CD4-positive, alpha-beta T cell (primary cell): ENCODE measurements around the gene TEDC1. TPM values are rescaled to one million over a fixed set of nuclear protein-coding genes. Genes with fewer than 3 reads are reported as not detected.
A peak's percentile ranks its signal among the peaks of the same experiment; 100 is the strongest.

Source experiments
- ATAC-seq: fragments of 200-7000 bp; cut with Tn5 transposase; one replicate; pipeline ENCODE4 v1.10.0; 2022; ENCODE audit warnings: mild to moderate bottlenecking; ENCODE audit not compliant: poor library complexity
- CTCF ChIA-PET: fragments of 350-600 bp; sonication (Branson Sonifier 250); formaldehyde crosslinking; loops from one replicate; lab custom pipeline; 2021; ENCODE audit warnings: antibody characterized with exemption, inconsistent platforms; lab: Charles Lee
- POLR2A ChIA-PET: fragments of 350-600 bp; sonication (Branson Sonifier 250); formaldehyde crosslinking; loops from one replicate; lab custom pipeline; 2021; ENCODE audit warnings: antibody characterized with exemption, inconsistent platforms; lab: Charles Lee
- DNase-seq, 14 experiments: peaks; one replicate each; pipeline ENCODE4 v3.0.0-alpha.2; 2013 to 2020; ENCODE audit warnings: mixed read lengths in 2 of 14
- H3K27ac ChIP-seq, 2 donors: one replicate each; pipeline versions ENCODE4 v1.5.1 to v1.7.0; 2013; ENCODE audit warnings: low read length in 2 of 2, low read depth in 1 of 2, mild to moderate bottlenecking in 1 of 2
- H3K27me3 ChIP-seq, 2 experiments: 1 replicate in 1 of 2; 2 replicates in 1 of 2; pipeline versions ENCODE4 v1.6.1 to v1.7.0; 2013; ENCODE audit warnings: low read length in 2 of 2, control low read depth in 1 of 2, mild to moderate bottlenecking in 1 of 2, moderate library complexity in 1 of 2; ENCODE audit not compliant: insufficient read depth in 2 of 2, control insufficient read depth in 1 of 2
- H3K36me3 ChIP-seq: one replicate; pipeline ENCODE4 v1.6.1; 2013; ENCODE audit warnings: low read length, control low read depth; ENCODE audit not compliant: insufficient read depth
- H3K4me1 ChIP-seq: one replicate; pipeline ENCODE4 v1.6.1; 2013; ENCODE audit warnings: low read length, control low read depth; ENCODE audit not compliant: insufficient read depth
- H3K4me3 ChIP-seq: one replicate; pipeline ENCODE4 v1.5.1; 2013; ENCODE audit warnings: mild to moderate bottlenecking, low read length, moderate library complexity
- H3K9me3 ChIP-seq, 2 experiments: 1 replicate in 1 of 2; 2 replicates in 1 of 2; pipeline versions ENCODE4 v1.6.1 to v1.7.0; 2013; ENCODE audit warnings: low read length in 2 of 2, mild to moderate bottlenecking in 2 of 2, control low read depth in 1 of 2, moderate library complexity in 1 of 2; ENCODE audit not compliant: control insufficient read depth in 1 of 2, insufficient read depth in 1 of 2
- H3K27ac Mint-ChIP-seq: one replicate; pipeline ENCODE4 v1.8.0; 2020; ENCODE audit warnings: mixed read lengths
- H3K27me3 Mint-ChIP-seq: one replicate; pipeline ENCODE4 v1.8.0; 2021; ENCODE audit warnings: mixed read lengths
- H3K36me3 Mint-ChIP-seq: one replicate; pipeline ENCODE4 v1.8.0; 2021; ENCODE audit warnings: low read depth, mixed read lengths
- H3K4me1 Mint-ChIP-seq: one replicate; pipeline ENCODE4 v1.8.0; 2021; ENCODE audit warnings: low read depth, mixed read lengths
- H3K4me3 Mint-ChIP-seq: one replicate; pipeline ENCODE4 v1.8.0; 2020; ENCODE audit warnings: mild to moderate bottlenecking, mixed read lengths
- H3K9me3 Mint-ChIP-seq: one replicate; pipeline ENCODE4 v1.8.0; 2020; ENCODE audit warnings: mixed read lengths
- CTCF ChIP-seq: fragments of 200-600 bp; IDR thresholded peaks from one replicate; pipeline ENCODE4 v1.8.0; 2022; ENCODE audit warnings: antibody characterized with exemption, mild to moderate bottlenecking
- intact Hi-C, 2 experiments: fragments of 100-400 bp; cut with DNase I in 1 of 2; cut with micrococcal nuclease in 1 of 2; formaldehyde crosslinking; loops; one replicate each; pipeline versions ENCODE4 v1.15.1 to v1.9.0; 2023 to 2025; cut with DNase I, micrococcal nuclease
- total RNA-seq, 174 experiments: library from RNA in 2 of 174; stranded (reverse) in 2 of 174; gene quantifications; one replicate each; pipeline ENCODE4 v1.2.3 and lab custom pipeline; 2021 to 2026

Gene TEDC1
- total RNA-seq, 2 experiments from 2014 or later, result 102 to 108 TPM

GRCh38 chr14:105529319-105529568, 38.2 kb downstream of the TEDC1 start:
- peaks cover 17% of the 10 kb centered on the region for H3K4me1 Mint-ChIP-seq
- peaks cover 19 to 23% of the 10 kb centered on the region in 2 experiments for H3K27me3 ChIP-seq
- ATAC-seq (no peak), DNase-seq (peak in 1 of 14 experiments; percentile 66)
- H3K9me3 ChIP-seq, result peaks cover 0 to 11% of the 10 kb centered on the region in 2 experiments
- no peak for TF ChIP-seq CTCF
- no peak overlapping the region for H3K27ac ChIP-seq
- peak overlapping the region; percentile 58 for H3K4me3 ChIP-seq
- intact Hi-C loops, result loop anchor here (2.0 to 5.0 kb wide), 3 partner anchors 38 to 217 kb away; partner anchors contain the start of genes PACS2 (in 1 of the 2) and TEDC1 (in 1 of the 2)
- no peaks in the 10 kb centered on the region for H3K36me3 ChIP-seq
- CTCF ChIA-PET, result interaction anchor here (0.6 to 2.9 kb wide), 4 partner anchors 36 to 158 kb away, joined by 3 to 20 read pairs (median 6); no protein-coding TSS in a partner anchor
- POLR2A ChIA-PET, result interaction anchor here (2.1 kb wide), 1 partner anchor 39 kb away, joined by 10 read pairs; no protein-coding TSS in a partner anchor
- H3K4me3 Mint-ChIP-seq, result peak overlapping the region; percentile 86
- H3K9me3 Mint-ChIP-seq, result no peaks in the 10 kb centered on the region
- H3K36me3 Mint-ChIP-seq, result no peaks in the 10 kb centered on the region
- peak overlapping the region; percentile 30 for H3K27ac Mint-ChIP-seq
- peaks cover 39% of the 10 kb centered on the region for H3K4me1 ChIP-seq
- peaks cover 16% of the 10 kb centered on the region for H3K27me3 Mint-ChIP-seq

- Histone ChIP-seq H3K36me3 (no peaks in the 10 kb centered on the region), H3K27ac (peak overlapping the region in 1 of 2 donors; percentile 22), H3K4me3 (peak overlapping the region; percentile 58), H3K9me3 (peaks cover 0 to 11% of the 10 kb centered on the region in 2 experiments), H3K27me3 (peaks cover 19 to 23% of the 10 kb centered on the region in 2 experiments), H3K4me1 (peaks cover 39% of the 10 kb centered on the region)
- ATAC-seq (peak; percentile 15), DNase-seq (peak in 6 of 14 experiments; percentile 24 to 72 (median 29))
- Mint-ChIP-seq H3K9me3 (no peaks in the 10 kb centered on the region), H3K36me3 (no peaks in the 10 kb centered on the region), H3K27ac (peak overlapping the region; percentile 59), H3K4me1 (peaks cover 17% of the 10 kb centered on the region), H3K27me3 (peaks cover 11% of the 10 kb centered on the region), H3K4me3 (peak overlapping the region; percentile 86)
- POLR2A ChIA-PET, result interaction anchor here (2.1 kb wide), 1 partner anchor 40 kb away, joined by 10 read pairs; no protein-coding TSS in a partner anchor
- CTCF ChIA-PET, result interaction anchor here (0.6 to 2.9 kb wide), 4 partner anchors 37 to 159 kb away, joined by 3 to 20 read pairs (median 6); no protein-coding TSS in a partner anchor
- intact Hi-C loops, result loop anchor here (2.0 to 5.0 kb wide), 4 partner anchors 39 to 327 kb away; partner anchors contain the start of genes PACS2 (in 1 of the 2) and TEDC1 (in 1 of the 2)
- TF ChIP-seq CTCF, result no peak
These were observed 38.7 kb downstream of the TEDC1 start for GRCh38 chr14:105529569-105530284.

DNA sequence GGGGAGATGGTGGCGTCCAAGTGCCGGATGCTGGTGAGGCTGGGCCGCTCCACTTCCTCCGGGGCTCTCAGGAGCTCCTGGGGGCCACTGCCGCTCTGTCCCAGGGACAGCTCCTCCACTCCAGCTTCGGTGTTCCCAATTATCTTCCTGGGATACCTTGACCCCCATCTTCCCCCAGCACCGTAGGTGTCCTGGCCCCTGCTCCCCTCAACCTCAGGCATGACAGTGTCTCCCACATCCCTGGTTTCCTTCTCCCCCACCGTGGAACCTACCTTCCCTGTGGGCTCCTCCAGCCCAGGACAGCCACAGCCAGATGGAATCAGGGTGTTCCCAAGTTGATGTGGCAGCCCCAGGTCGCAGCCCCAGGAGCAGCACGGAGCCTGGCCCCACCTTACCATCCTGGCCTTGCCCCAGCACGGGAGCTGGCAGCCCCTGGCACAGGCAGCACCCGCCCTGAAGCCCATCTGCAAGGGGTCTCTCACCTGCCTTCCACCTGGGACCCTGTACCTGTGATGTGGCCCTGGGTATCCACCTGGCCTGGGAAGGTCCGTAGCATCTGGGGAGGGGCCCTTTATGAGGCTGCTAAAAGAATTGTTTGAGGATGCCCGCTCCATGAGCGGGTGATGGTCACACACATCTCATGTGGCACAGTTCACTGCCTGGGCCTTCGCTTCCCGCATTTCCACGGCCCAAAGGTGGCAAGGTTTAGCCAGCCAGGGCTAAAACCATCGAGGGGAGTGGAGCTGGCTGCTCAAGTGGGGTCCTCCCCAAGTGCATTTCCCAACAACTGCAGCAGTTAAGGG, 39.4 kb downstream of the TEDC1 start:
- intact Hi-C loops, result loop anchor here in 1 of 2 experiments (5.0 kb wide), 1 partner anchor 328 kb away; no protein-coding TSS in a partner anchor

More for the DNA sequence above, 39.4 kb downstream of the TEDC1 start:
- no peak for TF ChIP-seq CTCF
- peaks cover 39% of the 10 kb centered on the region for H3K4me1 ChIP-seq
- Mint-ChIP-seq H3K36me3 (no peaks in the 10 kb centered on the region), H3K4me1 (peaks cover 17% of the 10 kb centered on the region), H3K4me3 (peak overlapping the region; percentile 74), H3K9me3 (no peaks in the 10 kb centered on the region), H3K27me3 (peaks cover 8% of the 10 kb centered on the region), H3K27ac (peak overlapping the region; percentile 59)
- CTCF ChIA-PET, result no interaction called here
- H3K9me3 ChIP-seq, result peaks cover 0 to 11% of the 10 kb centered on the region in 2 experiments
- POLR2A ChIA-PET, result interaction anchor here (0.8 kb wide), 1 partner anchor 41 kb away, joined by 3 read pairs; no protein-coding TSS in a partner anchor
- ATAC-seq, result no peak
- H3K27ac ChIP-seq, result no peak overlapping the region
- no peak for DNase-seq
- H3K36me3 ChIP-seq, result no peaks in the 10 kb centered on the region
- peak overlapping the region; percentile 43 for H3K4me3 ChIP-seq
- H3K27me3 ChIP-seq, result peaks cover 17 to 20% of the 10 kb centered on the region in 2 experiments
